ENCODE data around the gene TRPM3.

DNA sequence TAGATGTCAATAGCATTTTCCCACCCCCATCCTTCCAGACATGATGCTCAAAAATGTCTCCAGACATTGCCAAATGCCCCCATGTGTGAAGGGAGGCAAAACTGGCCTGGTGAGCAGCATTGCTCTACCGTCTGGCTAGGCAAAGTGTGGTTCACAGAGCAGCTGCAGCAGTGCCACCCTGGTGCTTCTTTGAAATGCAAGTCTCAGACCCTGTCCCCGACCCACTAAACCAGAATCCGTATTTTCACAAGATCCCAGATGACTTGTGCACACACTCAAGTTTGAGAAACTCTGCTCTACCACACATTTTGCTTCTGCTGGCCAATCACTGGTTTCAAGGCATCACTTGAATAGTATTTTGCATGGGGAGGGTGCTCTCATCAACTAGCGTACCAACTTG is 480.4 kb downstream of the TRPM3 start:
- TF ChIP-seq, protein P1, sequence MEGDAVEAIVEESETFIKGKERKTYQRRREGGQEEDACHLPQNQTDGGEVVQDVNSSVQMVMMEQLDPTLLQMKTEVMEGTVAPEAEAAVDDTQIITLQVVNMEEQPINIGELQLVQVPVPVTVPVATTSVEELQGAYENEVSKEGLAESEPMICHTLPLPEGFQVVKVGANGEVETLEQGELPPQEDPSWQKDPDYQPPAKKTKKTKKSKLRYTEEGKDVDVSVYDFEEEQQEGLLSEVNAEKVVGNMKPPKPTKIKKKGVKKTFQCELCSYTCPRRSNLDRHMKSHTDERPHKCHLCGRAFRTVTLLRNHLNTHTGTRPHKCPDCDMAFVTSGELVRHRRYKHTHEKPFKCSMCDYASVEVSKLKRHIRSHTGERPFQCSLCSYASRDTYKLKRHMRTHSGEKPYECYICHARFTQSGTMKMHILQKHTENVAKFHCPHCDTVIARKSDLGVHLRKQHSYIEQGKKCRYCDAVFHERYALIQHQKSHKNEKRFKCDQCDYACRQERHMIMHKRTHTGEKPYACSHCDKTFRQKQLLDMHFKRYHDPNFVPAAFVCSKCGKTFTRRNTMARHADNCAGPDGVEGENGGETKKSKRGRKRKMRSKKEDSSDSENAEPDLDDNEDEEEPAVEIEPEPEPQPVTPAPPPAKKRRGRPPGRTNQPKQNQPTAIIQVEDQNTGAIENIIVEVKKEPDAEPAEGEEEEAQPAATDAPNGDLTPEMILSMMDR (IDR thresholded peaks at IDR 0.05): no peak
- no peak for TF ChIP-seq POLR2A (IDR thresholded peaks at IDR 0.05)
- TF ChIP-seq POLR2AphosphoS5 (IDR thresholded peaks at IDR 0.05; ENCODE audit: insufficient read depth in 1 of 2, low read depth in 1 of 2): no peak

Measured in vagina (tissue), 2 donors.